BJ (cell line): ENCODE data around the gene TMEM150A. TPM values are rescaled to one million over a fixed set of nuclear protein-coding genes. Genes with fewer than 3 reads are reported as not detected.

ENCODE experiments used
- CTCF ChIA-PET: fragments of 350-600 bp; formaldehyde crosslinking; extraction: SDS; loops from one replicate; lab custom pipeline; 2021; ENCODE audit warnings: antibody characterized with exemption, inconsistent platforms; lab: Yijun Ruan, JAX
- POLR2A ChIA-PET: fragments of 300-600 bp; sonication (Branson Sonifier 250); formaldehyde crosslinking; extraction: SDS; loops from one replicate; lab custom pipeline; 2021; ENCODE audit warnings: antibody characterized with exemption; lab: Charles Lee
- DNase-seq: peaks from one replicate; pipeline ENCODE4 v3.0.0-alpha.2; 2011; ENCODE audit warnings: low read depth
- H3K27me3 ChIP-seq: 2 replicates; pipeline ENCODE4 v1.6.0; 2011; ENCODE audit warnings: low read length; ENCODE audit not compliant: control insufficient read depth, insufficient read depth
- H3K36me3 ChIP-seq: 2 replicates; pipeline ENCODE4 v1.5.1; 2011; ENCODE audit warnings: low read length; ENCODE audit not compliant: control insufficient read depth, insufficient read depth
- H3K4me3 ChIP-seq: 2 replicates; pipeline ENCODE4 v1.5.1; 2011; ENCODE audit warnings: low read depth, mild to moderate bottlenecking, control low read depth, low read length
- polyA plus RNA-seq: library from polyadenylated mRNA; depleted of rRNA; stranded (reverse); fragments of >200 nt; gene quantifications from 2 replicates; pipeline ENCODE4 v1.2.3, GENCODE V29; 2011
- TF ChIP-seq, protein P1 (sequence below): IDR thresholded peaks from 2 replicates; pipeline ENCODE4 v1.5.1; 2011; ENCODE audit warnings: low read depth, mild to moderate bottlenecking, control low read depth, inconsistent platforms, low read length, moderate library complexity; ENCODE audit not compliant: insufficient read depth

The TMEM150A gene
- polyA plus RNA-seq, 1 experiment: 19.1 TPM

DNA sequence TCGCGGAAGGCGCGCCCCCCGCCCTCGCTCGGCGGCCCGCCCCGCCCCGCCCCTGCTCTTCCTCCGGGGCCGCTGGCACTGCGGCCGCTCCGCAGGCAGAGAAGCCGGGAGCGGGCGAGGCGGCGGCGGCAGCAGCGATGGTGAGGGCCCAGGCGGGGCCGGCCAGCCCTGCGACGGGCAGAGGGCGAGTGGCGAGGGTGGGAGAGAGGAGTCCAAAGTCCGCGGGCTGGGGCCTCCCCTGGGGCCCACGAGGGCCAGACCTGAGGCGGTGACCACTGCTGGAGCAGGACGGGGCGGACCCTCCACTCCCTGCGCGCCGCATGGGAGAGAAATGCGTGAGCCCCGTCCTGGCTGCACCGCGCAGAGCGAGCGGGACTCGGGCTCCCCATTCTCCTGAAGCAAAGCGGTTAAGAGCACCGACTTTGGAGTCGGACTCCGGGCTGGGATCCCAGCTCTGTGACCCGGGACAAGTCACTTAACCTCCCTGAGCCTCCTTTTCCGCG is 18.1 kb downstream of the TMEM150A start, which contains the start of gene VAMP5:
Gene VAMP5, plus strand, starts transcription at position 78 of the 503 bp plus-strand sequence. Its CDS starts 60 bp downstream, at position 138.
- no peak for DNase-seq
- peak within 1 kb of the TSS; percentile 61 for H3K4me3 ChIP-seq
- H3K27me3 ChIP-seq: no peaks in the 10 kb centered on the region
- TF ChIP-seq, protein P1, sequence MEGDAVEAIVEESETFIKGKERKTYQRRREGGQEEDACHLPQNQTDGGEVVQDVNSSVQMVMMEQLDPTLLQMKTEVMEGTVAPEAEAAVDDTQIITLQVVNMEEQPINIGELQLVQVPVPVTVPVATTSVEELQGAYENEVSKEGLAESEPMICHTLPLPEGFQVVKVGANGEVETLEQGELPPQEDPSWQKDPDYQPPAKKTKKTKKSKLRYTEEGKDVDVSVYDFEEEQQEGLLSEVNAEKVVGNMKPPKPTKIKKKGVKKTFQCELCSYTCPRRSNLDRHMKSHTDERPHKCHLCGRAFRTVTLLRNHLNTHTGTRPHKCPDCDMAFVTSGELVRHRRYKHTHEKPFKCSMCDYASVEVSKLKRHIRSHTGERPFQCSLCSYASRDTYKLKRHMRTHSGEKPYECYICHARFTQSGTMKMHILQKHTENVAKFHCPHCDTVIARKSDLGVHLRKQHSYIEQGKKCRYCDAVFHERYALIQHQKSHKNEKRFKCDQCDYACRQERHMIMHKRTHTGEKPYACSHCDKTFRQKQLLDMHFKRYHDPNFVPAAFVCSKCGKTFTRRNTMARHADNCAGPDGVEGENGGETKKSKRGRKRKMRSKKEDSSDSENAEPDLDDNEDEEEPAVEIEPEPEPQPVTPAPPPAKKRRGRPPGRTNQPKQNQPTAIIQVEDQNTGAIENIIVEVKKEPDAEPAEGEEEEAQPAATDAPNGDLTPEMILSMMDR: no peak
- ChIA-PET POLR2A (interaction anchor here (0.6 kb wide), 1 partner anchor 14 kb away, joined by 5 read pairs; no protein-coding TSS in a partner anchor), CTCF (interaction anchor here (1.0 to 1.6 kb wide), 3 partner anchors 9 to 32 kb away, joined by 4 read pairs; no protein-coding TSS in a partner anchor)
- H3K36me3 ChIP-seq: no peaks in the 10 kb centered on the region

DNA sequence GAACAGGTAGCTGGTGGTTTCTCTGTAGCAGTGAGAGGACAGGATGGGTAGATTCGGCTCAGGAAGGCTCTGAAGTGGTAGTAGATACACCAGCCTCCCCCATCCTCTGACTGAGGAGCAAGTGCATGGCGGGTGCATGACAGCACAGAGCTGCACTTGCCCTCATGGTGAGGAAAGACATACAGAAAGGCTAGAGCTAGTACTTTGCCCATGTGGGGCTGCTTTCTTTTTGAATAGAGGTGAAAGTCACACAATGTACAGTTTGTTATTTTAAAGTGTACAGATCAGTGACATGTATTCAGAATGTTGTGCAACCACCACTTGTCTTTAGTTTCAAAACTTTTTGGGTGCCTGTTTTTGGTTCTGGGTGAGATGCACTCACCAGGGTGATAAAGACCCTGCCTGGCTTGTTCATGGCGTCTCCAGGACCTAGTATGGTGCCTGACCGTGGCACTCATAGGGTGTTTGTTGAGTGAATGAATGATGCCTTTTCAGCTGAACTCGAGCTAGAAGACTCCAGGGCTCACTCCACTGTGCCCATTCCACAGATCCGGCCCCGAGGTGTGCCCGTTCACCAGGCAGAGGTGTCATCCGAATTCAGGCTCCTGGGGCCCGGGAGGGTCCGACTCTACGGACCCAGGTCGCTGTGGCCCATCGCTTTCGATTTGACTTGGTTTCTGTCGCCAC is 18.7 kb downstream of the TMEM150A start:
- Histone ChIP-seq H3K36me3 (no peaks in the 10 kb centered on the region), H3K27me3 (no peaks in the 10 kb centered on the region), H3K4me3 (peak overlapping the region; percentile 61)
- no peak for DNase-seq
- ChIA-PET CTCF (interaction anchor here (0.7 to 1.6 kb wide), 2 partner anchors 8 to 27 kb away, joined by 3 to 4 read pairs; no protein-coding TSS in a partner anchor), POLR2A (interaction anchor here (0.6 kb wide), 1 partner anchor 14 kb away, joined by 5 read pairs; no protein-coding TSS in a partner anchor)
- TF ChIP-seq, protein P1: no peak

DNA sequence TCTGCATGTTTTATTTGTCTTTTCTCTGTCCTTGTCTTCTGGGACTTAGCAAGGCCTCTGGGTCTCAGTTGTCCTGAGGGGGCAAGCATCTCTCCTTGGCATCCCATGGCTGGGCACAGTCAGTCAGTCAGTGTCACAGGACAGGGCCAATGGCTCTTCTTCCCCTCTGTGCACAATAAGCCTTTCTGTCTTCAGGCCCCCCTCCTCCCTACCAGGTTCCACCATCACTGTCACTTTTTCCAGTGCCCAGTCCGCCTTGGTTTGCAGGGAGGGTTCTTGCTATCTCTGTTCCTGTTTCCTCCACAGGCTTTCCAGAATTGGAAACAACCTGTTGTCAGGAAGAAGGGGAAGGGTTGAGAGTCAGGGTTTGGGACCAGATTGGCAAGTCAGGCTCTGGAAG is 20.0 kb downstream of the TMEM150A start:
- Histone ChIP-seq H3K27me3 (no peaks in the 10 kb centered on the region), H3K36me3 (no peaks in the 10 kb centered on the region), H3K4me3 (no peak overlapping the region)
- TF ChIP-seq, protein P1: no peak
- no peak for DNase-seq
- ChIA-PET POLR2A (no interaction called here), CTCF (no interaction called here)

DNA sequence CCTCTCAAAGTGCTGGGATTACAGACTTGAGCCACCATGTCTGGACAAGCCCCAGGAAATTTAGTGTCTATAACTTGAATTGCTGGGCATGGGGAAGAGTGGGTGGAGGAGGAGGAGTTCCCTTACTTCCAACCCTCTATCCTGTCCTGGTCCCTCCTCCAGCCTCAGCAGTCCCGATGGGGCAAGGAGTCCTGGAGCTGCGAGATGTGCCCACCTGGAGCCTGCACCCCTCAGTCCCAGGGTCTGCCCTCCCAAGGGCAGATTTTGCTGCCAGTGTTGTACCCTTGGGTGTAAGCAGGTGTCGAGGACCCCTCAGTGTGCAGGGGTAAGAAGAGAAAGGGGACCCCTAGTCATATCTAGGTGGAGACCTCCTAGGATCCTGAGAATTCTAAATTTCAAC is 22.3 kb downstream of the TMEM150A start:
- POLR2A ChIA-PET: no interaction called here
- CTCF ChIA-PET: no interaction called here
- no peak overlapping the region for H3K4me3 ChIP-seq

More for the DNA sequence above, 22.3 kb downstream of the TMEM150A start:
- Histone ChIP-seq H3K36me3 (no peaks in the 10 kb centered on the region), H3K27me3 (no peaks in the 10 kb centered on the region)
- DNase-seq: no peak
- TF ChIP-seq, protein P1: no peak
